GM18519 (cell line): Measurements from ENCODE around the gene HES7.

ENCODE experiments used
- ATAC-seq: cut with Tn5 transposase; IDR thresholded peaks from one replicate; pipeline ENCODE4 v1.9.1; 2021; ENCODE audit warnings: mild to moderate bottlenecking, moderate library complexity; ENCODE audit not compliant: unreplicated experiment, low FRiP score

The HES7 gene

DNA sequence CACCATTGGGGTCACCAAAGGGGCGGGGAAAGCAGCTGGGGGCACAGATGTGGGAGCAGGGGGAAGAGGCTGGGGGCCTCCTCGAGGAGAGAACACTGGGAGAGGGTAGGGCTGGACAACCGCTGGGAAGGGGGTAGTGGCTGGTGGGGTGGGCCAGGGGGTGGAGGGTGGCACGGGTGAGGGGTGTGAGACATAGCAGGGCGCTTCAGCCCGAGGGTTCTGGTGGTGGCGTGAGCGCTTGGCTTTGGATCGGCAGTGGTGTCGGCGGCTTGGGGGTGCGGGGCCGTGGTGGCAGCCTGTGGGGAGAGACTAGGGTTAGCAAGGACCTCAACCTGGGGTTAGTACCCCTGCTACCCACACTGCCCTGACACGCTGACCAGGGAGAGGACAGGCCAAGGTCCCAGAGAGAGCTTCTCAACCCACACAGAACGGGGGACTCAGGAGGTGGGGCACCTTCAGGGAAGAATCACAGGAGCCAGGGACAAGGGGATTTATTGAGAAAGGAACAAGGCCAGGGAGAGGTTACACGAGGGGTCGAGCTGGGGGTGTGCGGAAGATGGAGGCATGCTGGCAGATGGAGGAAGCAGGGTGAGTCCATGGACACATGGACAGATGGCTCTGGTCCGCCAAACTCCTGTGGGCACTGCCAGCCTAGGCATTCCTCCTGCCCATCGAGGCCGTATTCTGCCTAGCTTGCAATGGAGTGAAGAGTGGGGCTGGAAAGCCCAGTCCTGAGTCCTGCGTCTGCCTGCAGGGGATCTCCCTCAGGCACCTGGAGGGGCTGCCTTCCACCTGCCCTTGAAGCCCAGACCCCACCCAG, 19.9 kb upstream of the HES7 start:
- no peak for ATAC-seq

DNA sequence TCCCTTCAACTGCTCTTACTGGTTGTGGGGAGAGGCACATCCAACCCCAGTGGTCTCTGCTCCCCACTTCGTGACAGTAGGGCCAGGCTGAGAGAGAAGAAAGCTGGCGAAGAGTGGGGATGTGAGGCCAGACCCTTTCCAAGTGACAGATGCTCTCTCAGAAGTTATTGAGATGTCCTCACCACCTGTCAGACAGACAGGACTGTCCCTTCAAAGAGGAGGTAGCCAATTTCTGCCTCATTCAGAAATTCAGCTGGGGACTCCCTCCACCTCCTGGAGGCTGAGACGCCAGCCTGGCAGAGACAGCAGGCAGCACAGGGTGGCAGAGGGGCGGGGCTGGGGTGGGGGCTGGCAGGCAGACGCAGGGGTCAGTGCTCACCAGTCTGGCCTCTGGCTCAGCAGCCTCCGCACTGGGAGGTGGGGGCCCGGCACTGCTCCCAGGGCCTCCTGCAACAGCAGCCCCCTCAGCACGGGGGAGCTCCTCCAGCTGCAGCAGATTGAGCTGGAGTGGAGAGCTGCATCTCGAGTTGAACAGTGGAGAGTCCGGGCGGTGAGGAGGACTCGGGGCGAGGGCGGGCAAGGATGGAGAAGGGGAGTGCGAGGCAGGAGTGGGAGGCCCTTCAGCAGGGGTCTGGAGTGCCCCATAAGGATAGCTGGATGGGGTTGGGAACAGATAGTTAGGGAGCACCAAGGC, 19.1 kb upstream of the HES7 start:
- ATAC-seq: no peak

DNA sequence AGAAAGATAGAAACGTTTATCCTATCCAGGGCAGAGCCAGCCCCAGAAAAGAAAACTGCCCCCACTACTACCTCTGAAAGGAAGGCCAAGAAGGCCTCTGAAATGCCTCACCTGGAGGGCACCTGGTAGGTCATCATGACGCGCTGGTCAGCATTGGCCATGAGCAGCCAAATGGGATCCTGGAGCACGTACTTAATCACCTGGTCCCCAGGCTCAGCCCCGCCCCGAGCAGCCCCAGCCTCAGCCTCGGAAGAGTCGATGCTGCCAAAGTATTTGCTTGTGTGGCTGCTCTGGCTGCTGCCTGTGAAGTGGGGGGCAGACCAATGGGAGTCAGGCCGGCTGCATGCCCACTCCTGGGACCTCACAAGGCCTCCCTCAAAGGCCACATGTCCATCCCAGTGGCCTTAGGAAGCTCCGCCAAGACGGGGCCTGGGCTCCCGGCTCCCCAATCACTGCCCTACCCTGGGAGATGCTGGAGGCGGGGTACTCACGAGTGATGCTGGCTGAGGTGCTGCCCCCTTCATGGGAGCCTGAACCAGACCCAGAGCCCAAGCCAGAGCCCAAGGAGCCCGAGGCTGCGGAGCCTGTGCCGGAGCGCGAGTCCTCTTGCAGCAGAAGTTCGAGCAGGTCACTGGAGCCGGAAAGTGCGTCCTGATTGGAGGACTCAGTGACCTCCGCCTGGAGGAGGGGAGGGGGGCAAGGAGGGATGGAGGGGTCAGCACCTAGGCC, 18.4 kb upstream of the HES7 start:
- no peak for ATAC-seq

DNA sequence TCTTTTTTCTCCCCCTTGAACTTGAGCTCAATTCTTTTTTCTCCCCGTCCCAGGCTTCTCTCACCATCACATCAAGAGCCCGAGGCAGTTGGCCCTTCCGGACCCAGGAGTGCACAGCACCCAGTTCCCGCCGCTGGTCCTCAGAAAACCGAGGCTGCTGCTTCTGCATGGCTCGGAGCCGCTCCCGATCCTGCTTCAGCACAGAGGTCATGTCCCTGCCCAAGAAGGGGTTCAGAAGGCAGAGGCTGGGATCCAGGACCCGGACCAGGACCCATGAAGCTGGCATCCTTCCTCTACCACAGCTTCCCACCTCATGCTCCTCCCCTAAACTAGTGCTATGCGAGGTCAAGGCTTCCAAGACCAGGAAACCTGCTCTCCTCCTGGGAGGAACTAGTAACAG, 17.8 kb upstream of the HES7 start:
- no peak for ATAC-seq

DNA sequence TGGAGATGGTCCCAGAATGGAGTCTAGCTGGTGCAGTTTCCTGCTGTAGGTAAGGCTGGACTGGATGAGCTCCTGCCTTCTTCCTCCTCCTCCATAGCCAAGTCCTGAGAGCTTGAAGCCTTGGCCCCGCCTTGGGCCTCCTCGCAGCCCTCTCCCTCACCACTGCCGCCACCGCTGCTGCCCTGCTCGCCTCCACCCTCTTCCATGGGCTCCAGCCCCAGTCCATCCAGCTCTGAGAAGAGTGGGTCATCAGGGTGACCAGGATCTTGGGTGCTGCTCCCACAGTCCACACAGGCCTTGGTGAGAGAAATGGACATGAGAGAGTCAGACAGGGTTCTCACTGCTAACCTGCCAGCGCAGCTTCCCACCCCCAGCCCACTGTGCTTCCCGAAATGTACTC, 17.1 kb upstream of the HES7 start:
- no peak for ATAC-seq

DNA sequence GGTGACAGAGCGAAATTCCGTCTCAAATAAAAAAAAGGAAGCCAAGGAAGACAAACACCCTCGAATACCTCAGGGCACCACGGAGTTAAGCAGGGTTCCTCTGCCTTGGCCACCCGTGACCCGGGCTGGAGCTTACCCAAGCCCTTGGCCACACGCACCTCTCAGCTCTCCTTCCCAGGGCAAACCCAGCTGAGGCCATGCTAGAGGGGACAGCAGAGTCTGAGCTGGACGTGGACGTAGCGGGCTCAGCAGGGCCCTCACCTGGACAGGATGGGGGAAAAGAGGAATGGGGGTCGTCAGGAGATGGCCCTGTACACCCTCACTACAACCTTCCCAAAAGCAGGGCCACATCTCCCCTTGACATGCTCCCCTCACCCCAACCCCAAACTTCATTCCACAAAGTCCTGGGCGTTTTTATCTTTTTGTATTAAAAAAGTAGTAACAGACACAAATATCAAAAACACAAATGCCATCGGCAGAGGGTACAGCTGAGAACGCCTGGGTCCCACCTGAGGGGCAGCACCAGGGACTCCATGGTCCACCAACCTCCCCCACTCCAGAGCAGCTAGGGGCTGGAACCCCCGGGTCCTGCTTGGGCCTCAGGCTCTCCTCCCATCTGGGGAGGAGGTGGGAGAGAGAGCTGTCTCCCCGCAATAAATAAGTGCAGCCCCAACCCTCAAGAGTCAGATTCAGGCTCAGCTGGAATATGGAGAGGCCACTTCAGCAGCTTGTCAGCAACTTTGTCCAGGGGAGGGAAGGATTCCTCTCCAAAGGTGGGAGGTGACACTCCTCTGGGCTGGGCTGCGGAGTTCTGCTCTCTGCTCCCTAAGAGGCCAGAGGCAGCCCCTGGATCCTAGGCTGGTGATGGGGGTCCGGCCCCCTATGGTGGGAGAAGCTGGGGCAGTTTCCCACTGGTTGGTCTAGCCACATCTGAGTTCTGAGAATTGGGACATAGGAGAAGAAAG, 16.4 kb upstream of the HES7 start:
- ATAC-seq: no peak

DNA sequence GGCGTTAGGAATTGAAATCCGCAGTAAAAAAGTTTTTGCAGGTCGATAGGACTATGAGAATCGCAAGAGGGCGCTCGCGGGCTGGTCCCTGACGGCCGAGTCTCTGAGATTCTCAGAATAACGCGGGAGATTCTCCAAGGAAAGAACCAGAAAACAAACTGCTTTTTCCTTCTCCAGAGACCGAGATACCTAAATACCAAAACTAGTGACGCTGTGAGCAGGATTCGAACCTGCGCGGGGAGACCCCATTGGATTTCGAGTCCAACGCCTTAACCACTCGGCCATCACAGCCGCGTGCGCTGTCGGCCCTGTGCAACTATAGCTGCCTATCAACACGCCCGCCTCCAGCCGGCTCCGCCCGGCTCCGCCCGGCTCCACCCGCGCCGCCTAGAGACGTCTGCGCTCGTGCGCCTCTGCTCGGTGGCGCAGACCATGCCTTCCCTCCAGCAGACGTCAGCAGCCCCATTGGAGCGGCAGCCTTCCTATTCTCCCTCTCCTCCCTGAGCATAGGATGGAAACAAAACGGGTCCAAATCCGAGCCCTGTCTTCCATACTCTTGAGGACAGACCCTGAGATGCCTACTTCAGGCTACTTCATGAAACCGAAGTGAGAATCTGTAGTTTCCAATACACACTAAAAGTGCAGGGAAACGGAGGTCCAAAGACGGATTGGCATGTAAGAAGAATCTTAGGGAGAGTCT, 14.9 kb upstream of the HES7 start:
- peak; percentile 58 for ATAC-seq

DNA sequence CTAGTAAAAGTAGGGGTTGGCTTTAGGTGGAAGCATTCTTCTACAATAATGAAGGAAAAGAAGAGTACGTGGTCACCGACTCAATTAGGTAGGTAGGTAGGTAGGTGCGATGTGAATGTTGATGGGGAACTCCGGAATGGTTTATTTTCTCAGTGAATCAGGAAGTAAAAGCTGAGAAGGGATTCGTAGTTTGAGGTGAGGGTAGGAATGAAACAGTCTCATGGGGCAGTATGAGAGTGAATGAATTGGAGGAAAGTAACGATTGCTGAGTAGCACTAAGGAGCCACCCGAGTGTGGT, 14.4 kb upstream of the HES7 start:
- no peak for ATAC-seq

DNA sequence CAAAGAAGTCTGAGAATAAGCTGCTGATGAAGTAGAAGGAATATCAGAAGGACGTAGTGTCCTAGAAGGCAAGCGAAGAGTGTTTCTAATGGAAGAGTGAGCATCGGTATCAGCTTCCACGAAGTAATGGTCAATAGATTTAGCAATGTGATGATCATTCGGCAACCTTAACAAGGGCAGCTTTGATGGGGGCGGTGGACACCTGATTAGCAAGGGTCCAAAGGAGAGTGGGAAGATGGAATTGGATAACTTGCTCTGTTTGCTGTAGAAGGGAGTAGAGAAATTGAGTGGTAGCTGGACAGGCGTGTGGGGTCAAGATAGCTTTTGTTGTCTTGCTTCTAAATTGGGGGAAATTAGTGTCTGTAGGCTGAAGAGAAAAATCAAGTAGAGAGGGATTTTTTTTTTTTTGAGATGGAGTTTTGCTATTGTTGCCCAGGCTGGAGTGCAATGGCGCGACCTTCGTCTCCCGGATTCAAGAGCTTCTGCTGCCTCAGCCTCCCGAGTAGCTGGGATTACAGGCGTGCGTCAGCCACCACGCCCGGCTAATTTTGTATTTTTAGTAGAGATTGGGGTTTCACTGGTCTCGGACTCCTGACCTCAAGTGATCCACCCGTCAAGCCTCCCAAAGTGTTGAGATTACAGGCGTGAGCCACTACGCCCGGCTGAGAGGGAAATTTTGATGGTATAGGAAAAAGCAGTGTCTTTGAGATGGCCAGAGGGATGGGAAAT, 13.9 kb upstream of the HES7 start:
- no peak for ATAC-seq

DNA sequence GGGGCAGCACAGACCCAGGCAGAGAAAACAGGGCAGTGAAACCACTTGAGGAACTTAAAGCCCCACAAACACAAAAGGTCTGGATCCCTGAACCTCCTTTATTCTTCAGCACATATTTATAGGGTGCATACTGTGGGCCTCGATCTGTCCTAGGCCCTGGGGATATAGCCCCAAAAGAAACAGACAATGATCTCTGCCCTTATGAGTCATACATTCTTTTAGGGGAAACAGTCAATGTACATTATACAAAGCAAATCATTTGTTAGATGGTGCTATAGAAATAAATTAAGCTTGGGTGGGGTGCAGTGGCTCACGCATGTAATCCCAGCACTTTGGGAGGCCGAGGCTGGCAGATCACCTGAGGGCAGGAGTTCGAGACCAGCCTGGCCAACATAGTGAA, 10.0 kb upstream of the HES7 start:
- no peak for ATAC-seq

DNA sequence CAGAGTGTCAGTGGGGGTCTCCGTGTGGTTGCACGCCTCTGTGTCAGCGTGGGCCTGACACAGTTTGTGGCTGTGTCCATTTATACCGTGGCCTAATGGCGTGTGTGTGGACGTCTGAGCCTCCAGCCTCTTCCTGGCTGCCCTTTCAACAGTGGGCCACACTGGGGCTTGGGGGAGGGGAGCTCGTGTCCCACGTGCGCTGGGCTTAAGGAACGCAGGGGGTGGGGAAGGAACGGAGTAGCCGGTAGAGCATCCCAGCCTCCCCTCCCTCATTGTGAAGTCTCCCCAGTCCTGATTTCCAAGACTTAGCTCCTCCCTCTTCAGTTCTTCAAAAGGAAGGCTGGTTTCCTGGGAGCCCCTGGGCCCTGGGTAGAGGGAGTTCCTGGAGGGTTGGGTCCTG, 9.5 kb upstream of the HES7 start:
- ATAC-seq: no peak

DNA sequence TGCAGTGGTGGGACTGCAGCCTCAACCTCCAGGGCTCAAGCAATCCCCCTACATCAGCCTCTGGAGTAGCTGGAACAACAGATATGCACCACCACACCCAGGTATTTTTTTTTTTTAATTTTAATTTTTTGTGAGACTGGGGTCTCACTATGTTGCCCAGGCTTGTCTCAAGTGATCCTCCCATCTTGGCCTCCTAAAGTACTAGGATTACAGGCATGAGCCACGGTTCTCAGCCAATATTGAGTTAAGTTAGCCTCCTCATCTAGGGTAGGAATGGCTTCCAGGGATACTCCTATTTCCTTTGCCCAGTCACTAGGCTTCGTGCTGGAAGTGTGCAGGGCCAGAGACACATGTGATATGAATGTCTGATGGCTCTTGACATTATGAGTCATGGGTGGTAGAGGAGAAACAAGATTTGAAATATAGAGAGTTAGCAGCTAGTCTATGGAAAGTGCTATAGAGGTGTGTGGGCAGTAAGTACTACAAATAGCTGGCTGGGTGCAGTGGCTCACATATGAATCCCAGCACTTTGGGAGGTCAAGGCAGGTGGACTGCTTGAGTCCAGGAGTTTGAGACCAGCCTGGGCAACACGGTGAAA, 8.0 kb upstream of the HES7 start:
- no peak for ATAC-seq

DNA sequence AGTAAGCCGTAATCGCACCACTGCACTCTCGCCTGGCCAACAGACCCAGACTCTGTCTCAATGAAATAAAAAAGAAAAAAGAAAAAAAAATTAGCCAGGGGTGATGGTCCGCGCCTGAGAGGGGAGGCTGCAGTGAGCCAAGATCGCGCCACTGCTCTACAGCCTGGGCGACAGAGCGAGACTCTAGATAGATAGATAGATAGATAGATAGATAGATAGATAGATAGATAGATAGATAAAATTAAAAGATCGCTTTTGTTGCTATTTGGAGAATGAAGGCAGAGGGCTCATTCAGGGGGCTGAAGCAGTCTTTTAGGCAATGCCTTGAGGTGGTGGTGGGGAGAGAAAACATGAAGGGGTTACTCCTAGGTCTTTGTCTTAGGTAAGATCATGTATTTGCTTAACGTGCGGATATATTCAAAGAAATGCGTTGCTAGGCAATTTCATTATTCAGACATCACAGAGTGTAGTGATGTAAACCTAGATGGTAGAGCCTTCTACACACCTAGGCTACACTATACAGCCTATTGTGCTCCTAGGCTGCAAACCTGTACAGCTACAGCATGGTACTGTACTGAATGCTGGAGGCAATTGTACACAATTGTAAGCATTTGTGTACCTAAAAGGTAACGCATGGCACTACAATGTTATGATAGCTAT, 4.3 kb upstream of the HES7 start:
- ATAC-seq: no peak

DNA sequence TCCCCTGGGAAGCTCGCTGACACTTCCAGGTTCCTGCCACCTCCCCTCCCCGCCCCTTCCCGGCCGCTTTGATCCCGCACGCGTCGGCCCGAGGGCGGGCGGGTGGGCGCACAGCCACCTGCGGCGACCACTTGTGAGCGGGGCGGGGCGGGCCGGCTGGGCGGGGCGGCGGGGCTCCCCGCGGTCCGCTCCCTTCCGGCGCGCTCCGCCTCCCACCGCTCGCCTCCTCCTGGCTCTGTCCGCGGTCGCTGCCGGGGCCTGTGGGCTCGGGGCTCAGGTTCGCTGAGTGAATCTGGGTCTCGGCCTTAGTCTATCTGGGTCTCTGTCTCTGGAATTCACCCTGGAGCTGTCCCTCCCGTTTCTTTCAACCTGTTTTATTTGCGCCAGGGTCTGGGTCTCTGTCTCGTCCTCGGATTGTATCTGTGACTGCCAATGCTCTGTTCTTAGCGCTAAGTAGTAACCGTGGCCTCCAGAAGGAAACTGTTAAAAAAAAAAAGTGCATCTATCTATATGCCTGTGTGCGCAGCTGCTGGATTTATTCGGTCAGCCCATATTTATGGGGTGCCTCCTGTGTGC, 2.7 kb upstream of the HES7 start:
- no peak for ATAC-seq

DNA sequence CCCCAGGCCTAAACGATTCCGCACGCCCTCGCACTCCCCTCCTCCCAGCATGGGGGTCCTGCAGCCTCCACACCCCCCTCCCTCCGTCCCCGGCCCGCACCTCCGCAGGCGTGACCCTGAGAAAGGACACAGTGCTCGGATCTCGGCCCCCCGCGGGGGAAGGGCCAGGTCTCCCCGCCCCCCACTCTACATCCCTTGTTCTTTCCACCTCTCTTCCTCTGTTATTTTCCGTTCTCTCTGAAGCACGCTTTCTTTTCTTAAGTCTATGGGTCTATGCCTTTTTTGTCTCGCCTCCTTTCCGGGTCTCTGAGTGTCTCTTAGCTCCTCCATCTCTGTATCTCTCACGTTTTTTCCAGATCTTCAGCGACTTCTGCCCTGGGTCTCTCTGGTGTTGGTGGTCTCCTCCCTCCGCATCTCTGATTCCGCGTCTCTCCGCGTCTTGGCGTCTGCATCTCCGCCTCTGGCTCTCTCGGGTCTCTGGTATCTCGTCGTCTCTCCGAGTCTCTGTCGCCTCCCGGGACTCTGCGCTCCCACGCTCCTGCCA, 2.1 kb upstream of the HES7 start:
- ATAC-seq: no peak

DNA sequence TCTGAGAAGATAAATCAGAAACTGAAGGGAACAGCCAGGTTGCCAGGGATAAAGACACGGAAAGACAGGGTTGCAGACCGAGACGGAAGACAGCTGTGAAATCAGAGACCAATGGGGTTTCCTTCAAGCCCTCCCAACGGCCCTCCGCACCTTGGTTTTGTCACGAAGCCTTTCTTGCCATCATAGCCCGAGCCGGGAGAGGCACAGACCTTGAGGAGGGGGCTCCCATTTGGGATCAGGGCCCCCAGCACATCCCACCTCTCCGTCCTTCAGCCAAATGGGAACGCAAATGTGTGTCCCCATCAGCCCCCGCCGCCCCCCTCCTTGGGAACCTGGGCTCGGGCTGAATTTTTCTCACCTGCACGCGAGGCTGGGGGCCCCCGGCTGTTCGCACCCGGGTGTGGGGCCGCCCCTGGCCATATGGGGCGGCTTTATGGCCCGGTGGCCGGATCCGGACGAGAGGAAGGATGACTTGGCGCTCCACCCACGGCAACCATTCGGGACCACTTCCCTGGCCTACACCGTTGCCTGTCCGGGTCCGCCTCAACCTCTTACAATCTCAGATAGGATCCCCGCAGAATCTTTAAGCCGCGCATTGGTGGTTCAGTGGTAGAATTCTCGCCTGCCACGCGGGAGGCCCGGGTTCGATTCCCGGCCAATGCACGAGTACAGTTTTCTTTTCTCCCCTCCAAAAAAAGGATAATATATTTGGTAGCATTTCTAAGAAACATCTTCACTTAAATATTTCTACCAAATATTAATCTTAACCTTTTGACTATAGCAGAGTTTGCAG, 1.4 kb upstream of the HES7 start:
- ATAC-seq: no peak
